Stimulated activated naive CD4-positive, alpha-beta T cell treated with Interleukin-2 at 50 U/mL for 16 hours (primary cell): ENCODE data around the gene OXSR1.
"Not testable (repeated sequence)": the region's sequence is repeated elsewhere in the genome, so short reads cannot be mapped to it uniquely, and the experiment has no call there.

ENCODE experiments used
- DNase-seq: peaks from one replicate; lab custom pipeline; 2025; lab: John Stamatoyannopoulos, UW

The OXSR1 gene

GRCh38 chr3:38226273-38226672 is 60.9 kb downstream of the OXSR1 start:
- no peak for DNase-seq

GRCh38 chr3:38227989-38228388 is 62.7 kb downstream of the OXSR1 start:
- no peak for DNase-seq

- DNase-seq: no peak
Measured at GRCh38 chr3:38229036-38229435, 63.7 kb downstream of the OXSR1 start.

GRCh38 chr3:38232701-38233100 is 67.4 kb downstream of the OXSR1 start:
- DNase-seq: no peak

GRCh38 chr3:38235466-38235865 is 70.1 kb downstream of the OXSR1 start:
- DNase-seq: no peak

- DNase-seq: no peak
Measured at GRCh38 chr3:38238416-38239008, 73.2 kb downstream of the OXSR1 start.

- DNase-seq: not testable (repeated sequence)
Measured at GRCh38 chr3:38242812-38243211, 77.5 kb downstream of the OXSR1 start.

GRCh38 chr3:38245930-38246329 is 80.6 kb downstream of the OXSR1 start:
- DNase-seq: no peak

- DNase-seq: no peak
Measured at GRCh38 chr3:38247366-38248035, 82.2 kb downstream of the OXSR1 start.

GRCh38 chr3:38250198-38250597 is 84.9 kb downstream of the OXSR1 start:
- no peak for DNase-seq

GRCh38 chr3:38251197-38251596 is 85.9 kb downstream of the OXSR1 start:
- DNase-seq: no peak

- no peak for DNase-seq
Measured at GRCh38 chr3:38253704-38254103, 88.4 kb downstream of the OXSR1 start.

- no peak for DNase-seq
Measured at GRCh38 chr3:38254872-38255271, 89.5 kb downstream of the OXSR1 start.

- DNase-seq: no peak
Measured at GRCh38 chr3:38255627-38256026, 90.3 kb downstream of the OXSR1 start.

- DNase-seq: no peak
Measured at GRCh38 chr3:38257583-38257982, 92.2 kb downstream of the OXSR1 start.

GRCh38 chr3:38260474-38260873 is 95.1 kb downstream of the OXSR1 start:
- no peak for DNase-seq

GRCh38 chr3:38264353-38264771 is 99.0 kb downstream of the OXSR1 start:
- DNase-seq: no peak

GRCh38 chr3:38264779-38265178 is 99.4 kb downstream of the OXSR1 start:
- no peak for DNase-seq

GRCh38 chr3:38265604-38266307 is 100.4 kb downstream of the OXSR1 start, which contains the start of gene SLC22A13:
TSS of gene SLC22A13 (plus strand) at chr3:38265812. CDS start at chr3:38265861, 49 bp downstream.
- no peak for DNase-seq

GRCh38 chr3:38266810-38267209 is 101.5 kb downstream of the OXSR1 start:
- no peak for DNase-seq

GRCh38 chr3:38267662-38268061 is 102.3 kb downstream of the OXSR1 start:
- DNase-seq: no peak

GRCh38 chr3:38268087-38268486 is 102.8 kb downstream of the OXSR1 start:
- no peak for DNase-seq

GRCh38 chr3:38268522-38268921 is 103.2 kb downstream of the OXSR1 start:
- DNase-seq: no peak
